ENCODE data around the gene SLC27A2.

- TF ChIP-seq POLR2AphosphoS5 (IDR thresholded peaks at IDR 0.05; ENCODE audit: low read depth, low read length) (no peak), TAF1 (IDR thresholded peaks at IDR 0.05; ENCODE audit: borderline replicate concordance, low read depth, low read length) (no peak), POLR2A (IDR thresholded peaks at IDR 0.05; ENCODE audit: low read depth, low read length) (no peak)
These were observed 80.5 kb downstream of the SLC27A2 start for GRCh38 chr15:50262533-50262932.

Data from GM12892 (cell line).